Hepatocyte (in vitro differentiated cells): Measurements from ENCODE around the gene C6orf89.

Source experiments
- EZH2phosphoT487 ChIP-seq: fragments of 200-600 bp; sonication (generic); IDR thresholded peaks from one replicate; pipeline ENCODE4 v1.6.1; 2018; ENCODE audit warnings: antibody characterized with exemption, mild to moderate bottlenecking, low read depth, moderate library complexity; ENCODE audit not compliant: unreplicated experiment, severe bottlenecking
- TF ChIP-seq, protein P1 (sequence below): fragments of 200-600 bp; sonication (generic); IDR thresholded peaks from 2 replicates; pipeline ENCODE4 v1.5.1; 2016; ENCODE audit warnings: antibody characterized with exemption, mild to moderate bottlenecking; ENCODE audit not compliant: poor library complexity

DNA sequence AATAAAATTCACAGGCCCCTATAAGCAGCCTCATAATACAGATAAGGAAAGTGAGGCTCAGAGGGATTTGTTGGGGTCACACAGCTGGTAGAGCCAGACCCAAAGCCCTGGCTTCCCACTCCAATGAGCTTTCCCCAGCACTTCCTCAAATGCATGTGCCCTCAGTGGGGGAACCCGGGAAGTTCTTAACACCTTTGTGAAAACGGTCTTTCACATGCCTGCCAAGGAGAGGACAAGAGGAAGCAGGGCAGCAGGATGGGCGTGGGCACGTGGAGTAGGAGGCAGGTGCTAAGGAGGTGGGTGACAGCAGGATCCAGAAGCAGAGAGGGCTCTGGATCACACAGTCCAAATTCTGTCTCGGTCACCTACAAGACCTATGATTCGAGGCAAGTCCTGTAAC, 69.4 kb downstream of the C6orf89 start:
- no peak for TF ChIP-seq EZH2phosphoT487
- TF ChIP-seq, protein P1, sequence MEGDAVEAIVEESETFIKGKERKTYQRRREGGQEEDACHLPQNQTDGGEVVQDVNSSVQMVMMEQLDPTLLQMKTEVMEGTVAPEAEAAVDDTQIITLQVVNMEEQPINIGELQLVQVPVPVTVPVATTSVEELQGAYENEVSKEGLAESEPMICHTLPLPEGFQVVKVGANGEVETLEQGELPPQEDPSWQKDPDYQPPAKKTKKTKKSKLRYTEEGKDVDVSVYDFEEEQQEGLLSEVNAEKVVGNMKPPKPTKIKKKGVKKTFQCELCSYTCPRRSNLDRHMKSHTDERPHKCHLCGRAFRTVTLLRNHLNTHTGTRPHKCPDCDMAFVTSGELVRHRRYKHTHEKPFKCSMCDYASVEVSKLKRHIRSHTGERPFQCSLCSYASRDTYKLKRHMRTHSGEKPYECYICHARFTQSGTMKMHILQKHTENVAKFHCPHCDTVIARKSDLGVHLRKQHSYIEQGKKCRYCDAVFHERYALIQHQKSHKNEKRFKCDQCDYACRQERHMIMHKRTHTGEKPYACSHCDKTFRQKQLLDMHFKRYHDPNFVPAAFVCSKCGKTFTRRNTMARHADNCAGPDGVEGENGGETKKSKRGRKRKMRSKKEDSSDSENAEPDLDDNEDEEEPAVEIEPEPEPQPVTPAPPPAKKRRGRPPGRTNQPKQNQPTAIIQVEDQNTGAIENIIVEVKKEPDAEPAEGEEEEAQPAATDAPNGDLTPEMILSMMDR = no peak
